HG02973 (cell line): Measurements from ENCODE around the gene SS18.
"Not testable (repeated sequence)": the region's sequence is repeated elsewhere in the genome, so short reads cannot be mapped to it uniquely, and the experiment has no call there.

Source experiments
- ATAC-seq: cut with Tn5 transposase; IDR thresholded peaks from one replicate; pipeline ENCODE4 v1.9.1; 2021; ENCODE audit warnings: moderate library complexity; ENCODE audit not compliant: unreplicated experiment

SS18 gene

GRCh38 chr18:26090130-26091046, at the start of gene SS18:
TSS of gene SS18 (minus strand) at chr18:26090613. CDS start at chr18:26090569, 44 bp downstream.
- peak; percentile 75 for ATAC-seq

DNA sequence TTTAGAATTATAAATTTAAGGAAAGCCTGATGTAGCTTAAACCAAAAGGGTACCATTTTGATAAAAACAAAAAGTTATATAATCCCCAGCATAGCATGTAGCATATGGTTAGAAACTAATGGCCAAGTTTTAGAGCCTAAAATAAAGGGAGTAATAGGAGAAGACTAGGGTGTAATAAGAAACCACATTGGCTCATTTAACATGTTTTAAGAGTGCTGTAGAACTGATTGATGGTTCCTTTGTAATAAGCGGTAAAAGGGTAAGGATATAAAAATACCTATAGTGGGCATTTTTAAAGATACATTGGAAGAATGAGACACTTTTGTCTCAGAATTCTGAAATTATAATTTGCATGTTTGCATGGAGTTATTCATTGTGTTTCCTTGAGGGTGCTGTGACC, 45.1 kb upstream of the SS18 start:
- ATAC-seq, result no peak

GRCh38 chr18:26134107-26134506, 43.7 kb upstream of the SS18 start:
- no peak for ATAC-seq

- ATAC-seq, result no peak
These were observed 43.2 kb upstream of the SS18 start, which contains the start of gene PSMA8 for GRCh38 chr18:26133652-26134051. TSS of gene PSMA8 (plus strand) at chr18:26133869. CDS start at chr18:26133966, 97 bp downstream.

GRCh38 chr18:26128192-26128591, 37.8 kb upstream of the SS18 start:
- not testable (repeated sequence) for ATAC-seq

- ATAC-seq, result no peak
These were observed 37.4 kb upstream of the SS18 start for GRCh38 chr18:26127786-26128185.

DNA sequence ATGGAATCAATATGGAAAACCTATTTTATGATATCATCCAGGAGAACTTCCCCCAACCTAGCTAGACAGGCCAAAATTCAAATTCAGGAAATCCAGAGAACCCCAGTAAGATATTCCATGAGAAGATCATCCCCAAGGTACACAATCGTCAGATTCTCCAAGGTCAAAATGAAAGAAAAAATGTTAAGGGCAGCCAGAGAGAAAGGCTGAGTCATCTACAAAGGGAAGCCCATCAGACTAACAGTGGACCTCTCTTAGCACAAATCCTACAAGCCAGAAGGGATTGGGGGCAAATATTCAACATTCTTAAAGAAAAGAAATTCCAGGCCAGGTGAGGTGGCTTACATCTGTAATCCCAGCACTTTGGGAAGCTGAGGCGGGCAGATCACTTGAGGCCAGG, 31.6 kb upstream of the SS18 start:
- ATAC-seq, result not testable (repeated sequence)

- ATAC-seq, result no peak
These were observed 31.1 kb upstream of the SS18 start for GRCh38 chr18:26121476-26121875.

GRCh38 chr18:26119246-26119645, 28.8 kb upstream of the SS18 start:
- ATAC-seq, result no peak

- ATAC-seq, result no peak
These were observed 13.6 kb upstream of the SS18 start for GRCh38 chr18:26104035-26104434.

DNA sequence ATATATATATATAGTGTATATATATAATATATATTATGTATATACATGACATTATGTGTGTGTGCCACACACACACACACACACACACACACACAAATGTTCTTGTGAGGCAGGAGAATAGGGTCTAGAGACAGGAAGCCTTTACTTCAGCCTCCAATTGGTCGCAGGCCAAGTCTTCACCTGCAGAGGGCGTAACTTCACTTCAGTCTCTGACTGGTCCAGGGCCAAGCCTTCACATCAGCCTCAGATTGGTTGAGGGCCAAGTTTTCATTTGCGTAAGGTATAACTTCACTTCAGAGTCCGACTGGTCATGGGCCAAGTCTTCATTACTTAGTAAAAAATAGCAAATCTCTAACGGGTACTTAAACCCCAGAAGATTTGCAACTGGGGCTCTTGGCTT, 13.2 kb upstream of the SS18 start:
- no peak for ATAC-seq

- ATAC-seq, result no peak
These were observed 7.2 kb upstream of the SS18 start for GRCh38 chr18:26097563-26097962.

DNA sequence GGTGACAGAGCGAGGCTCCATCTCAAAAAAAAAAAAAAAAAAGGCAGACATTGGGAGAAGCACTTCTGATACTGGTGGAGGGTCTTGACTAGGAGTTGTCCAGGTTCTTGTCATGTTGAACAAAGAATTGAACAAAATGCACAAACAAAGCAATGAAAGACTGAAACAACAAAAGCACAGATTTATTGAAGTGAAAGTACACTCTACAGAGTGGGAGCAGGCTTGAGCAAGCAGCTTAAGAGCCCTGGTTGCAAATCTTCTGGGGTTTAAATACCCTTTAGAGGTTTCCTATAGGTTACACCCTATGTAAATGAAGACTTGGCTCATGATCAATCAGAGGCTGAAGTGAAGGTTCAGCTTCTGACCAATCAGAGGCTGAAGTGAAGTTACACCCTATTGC, 6.4 kb upstream of the SS18 start:
- no peak for ATAC-seq

- ATAC-seq, result peak; percentile 41
These were observed 726 bp upstream of the SS18 start for GRCh38 chr18:26091047-26091630.

- ATAC-seq, result peak; percentile 17
These were observed 902 bp downstream of the SS18 start for GRCh38 chr18:26089293-26090129.

- ATAC-seq, result no peak
These were observed 1.9 kb downstream of the SS18 start for GRCh38 chr18:26088487-26088886.

DNA sequence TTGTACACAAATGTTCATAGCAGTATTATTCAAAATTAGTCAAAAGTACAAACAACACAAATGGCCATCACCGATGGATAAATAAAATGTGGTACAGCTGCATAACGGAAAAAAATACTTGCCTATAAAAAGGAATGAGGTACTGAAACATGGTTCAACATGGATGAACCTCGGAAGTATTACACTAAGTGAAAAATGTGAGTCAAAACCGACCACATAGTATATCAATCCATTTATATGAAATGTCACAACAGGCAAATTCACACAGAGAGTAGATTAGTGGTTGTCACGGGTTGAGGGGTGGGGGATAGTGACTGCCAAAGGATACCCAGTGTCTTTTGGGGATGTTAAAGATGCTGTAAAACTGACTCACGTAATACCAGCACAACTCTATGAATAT, 3.5 kb downstream of the SS18 start:
- ATAC-seq, result no peak

DNA sequence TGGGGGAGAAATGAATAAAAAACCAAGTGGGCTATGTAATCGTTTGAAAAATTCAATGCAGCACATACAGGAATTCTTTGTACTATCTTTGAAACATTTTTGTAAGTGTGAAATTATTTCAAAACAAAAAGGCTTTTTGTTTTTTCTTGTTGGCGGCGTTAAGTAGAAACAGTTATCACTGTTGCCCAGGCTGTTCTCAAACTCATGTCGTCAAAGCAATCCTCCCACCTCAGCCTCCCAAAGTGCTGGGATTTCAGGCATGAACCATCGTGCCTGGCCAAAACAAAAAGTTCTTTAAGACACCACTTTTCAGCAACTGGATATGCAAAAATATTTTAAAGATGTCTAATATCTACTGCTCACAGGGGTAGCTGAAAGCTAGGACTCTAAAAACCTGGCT, 5.4 kb downstream of the SS18 start:
- ATAC-seq, result no peak

- no peak for ATAC-seq
These were observed 7.3 kb downstream of the SS18 start for GRCh38 chr18:26083099-26083498.

DNA sequence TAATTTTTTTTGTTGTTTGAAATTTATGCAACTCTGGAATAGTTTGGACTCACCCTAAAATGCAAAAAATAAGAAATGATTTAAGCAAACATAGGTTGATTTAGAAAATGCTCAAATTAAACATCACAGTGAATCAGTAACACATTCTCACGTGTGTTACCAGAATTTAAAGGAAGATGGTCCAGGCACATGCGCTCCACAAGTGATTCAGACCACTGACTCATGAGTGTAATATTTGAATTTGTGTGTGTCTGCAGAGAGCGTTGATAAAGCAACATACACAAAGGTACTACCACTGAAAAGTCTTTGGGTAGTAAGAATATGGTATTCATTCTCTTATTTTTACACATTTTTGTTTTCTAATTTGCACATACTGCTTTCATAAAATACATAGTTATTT, 7.9 kb downstream of the SS18 start:
- no peak for ATAC-seq

DNA sequence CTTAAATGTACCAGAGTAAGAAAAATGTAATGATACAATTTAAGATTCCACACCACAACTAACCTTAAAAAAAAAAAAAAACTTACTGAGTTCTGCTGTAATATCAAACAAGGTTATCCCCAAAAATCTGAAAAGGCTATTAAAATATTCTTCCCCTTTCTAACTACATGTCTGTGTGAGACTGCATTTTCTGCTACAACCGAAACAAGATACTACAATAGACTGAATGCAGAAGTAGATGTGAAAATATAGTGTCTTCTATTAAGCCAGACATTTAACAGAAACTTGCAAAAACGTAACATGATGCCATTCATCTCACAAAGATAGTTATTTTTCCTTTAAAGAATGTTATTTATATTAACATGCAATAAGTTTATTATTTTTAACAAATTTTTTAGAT, 16.2 kb downstream of the SS18 start:
- no peak for ATAC-seq
